NCI-H2107 treated with DMSO at 0.1 percent for 48 hours (cell line): ENCODE results near the gene CCR7.
"Not testable (repeated sequence)": the region's sequence is repeated elsewhere in the genome, so short reads cannot be mapped to it uniquely, and the experiment has no call there.

Experiments
- DNase-seq: peaks from one replicate; lab custom pipeline; 2025; ENCODE audit not compliant: unreplicated experiment; lab: John Stamatoyannopoulos, UW

The CCR7 gene

DNA sequence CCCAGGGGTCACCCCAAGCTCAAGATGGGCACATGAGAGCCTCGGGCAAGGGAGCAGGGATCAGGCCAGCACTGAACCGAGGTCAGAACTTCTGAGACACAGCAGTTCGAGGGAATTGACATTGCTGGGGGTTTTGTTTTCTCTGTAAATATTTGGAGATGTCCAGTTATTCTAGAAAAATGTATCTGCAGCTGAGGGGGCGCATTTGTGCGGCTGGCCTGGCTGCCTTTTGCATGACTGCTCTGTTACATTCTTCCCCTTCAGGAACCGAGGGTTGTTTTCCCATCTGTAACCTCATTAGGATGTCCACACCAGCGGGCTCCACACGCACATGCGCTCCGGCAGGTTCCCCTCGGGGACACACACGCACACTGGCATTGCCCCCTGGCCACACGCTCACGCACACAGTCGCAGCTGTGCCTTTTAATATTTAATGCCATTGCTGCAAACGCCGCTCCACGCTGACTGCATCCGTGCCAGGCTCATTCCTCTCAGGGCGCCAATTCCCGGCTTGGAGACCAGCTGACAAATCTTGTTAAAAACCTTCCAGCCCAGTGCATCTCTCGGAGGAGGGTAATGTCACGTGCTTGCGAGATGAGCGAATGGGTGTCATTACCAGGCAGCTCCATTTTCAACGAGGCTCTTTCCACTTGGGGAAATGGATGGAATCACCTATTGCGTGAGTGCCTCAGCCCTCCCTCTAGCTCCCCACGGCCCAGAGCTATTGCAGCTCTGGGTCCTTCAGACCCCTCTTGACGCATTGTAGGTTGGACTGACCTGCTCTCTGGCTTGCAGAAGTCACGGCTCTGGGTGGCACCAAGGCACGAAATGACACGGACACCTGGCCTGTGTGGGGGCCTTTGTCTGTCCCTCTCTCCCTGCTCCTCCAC, 13.1 kb downstream of the CCR7 start:
- DNase-seq, result no peak

DNA sequence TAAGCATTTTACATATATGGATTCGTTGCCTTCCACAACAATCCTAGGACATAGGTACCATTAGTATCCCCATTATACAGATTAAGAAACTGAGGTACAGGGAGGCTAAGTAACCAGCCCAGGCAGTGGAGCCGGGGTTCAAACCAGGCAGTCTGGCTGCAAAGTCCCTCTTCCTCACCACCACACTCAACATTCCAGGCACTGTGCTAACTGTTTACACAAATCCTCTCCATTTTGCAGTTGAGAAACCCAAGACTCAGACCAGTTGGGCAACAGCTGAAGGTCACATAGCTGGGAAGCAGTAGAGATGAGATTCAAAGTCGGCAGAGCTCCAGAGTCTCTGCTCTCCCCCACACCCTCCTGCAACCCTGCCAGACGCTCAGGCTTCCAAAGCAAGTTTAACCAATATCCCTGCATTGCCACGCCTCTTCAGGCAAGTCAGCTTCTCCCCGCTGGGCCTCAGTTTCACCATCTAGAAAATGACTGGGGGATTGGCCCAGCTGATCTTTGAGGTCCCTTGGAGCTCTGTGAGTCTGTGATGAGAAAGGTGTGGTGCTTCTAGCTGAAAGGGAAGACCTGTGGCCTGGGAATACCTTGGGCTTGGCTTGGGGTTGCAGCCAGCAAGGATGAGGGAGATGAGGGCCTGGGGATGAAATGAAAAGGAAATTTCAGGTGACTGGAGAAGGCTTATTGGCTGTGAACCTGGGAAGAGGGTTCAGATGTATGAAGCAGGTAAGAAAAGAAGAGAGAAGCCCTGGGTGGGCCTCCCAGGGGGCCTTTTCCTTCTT, 14.0 kb downstream of the CCR7 start:
- DNase-seq, result no peak

DNA sequence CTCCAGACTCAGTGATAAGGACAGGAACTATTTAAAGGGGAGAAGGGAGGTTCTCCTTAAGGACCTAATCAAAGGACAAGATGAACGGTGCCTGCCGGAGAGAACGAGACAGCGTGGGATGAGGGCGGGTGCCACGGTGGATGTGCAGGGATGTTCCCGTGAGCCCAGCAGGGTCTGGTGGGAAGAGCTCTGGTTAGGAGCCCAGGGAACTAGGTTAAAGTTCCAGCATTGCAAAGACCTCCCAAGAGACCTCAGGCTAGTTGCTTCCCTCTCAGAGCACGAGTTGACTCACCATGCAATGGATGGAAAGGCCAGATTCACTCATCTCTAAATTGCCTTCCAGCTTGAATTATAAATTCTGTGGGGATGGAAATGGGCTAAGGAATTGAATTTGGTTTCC, 14.7 kb downstream of the CCR7 start:
- DNase-seq, result no peak

DNA sequence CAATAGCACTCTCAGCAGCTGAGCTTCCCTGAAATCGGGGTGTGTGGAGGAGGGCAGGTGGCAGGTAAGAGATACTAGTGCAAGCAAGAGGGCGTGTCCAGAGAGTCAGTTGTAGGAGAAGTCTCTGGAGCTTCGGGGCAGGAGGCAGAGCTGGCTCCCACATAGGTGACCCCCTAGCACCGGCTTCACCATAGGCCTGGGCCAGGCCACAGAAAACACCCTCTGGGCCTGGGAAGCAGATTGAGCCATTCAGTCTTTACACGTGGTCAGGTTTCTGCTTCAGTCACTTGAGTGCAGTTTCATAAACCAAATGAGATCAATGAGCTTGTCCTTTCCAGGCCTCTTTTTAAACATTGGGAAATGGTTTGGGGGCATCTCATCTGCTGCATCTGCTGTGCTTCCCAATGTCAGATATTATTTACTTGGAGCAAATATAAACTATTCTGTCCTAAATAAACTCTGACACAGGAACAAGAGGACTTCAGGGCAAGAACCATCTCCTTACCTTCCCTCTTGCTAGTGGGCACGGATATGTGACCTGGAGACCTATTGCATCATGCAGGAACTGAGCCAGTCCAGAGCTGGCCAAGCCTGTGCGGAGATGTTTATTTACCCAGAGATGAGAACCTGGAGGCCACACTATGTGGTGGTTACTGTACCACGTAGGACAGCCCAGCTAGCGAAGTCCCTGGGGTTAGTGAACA, 16.1 kb downstream of the CCR7 start:
- DNase-seq, result peak; percentile 86

DNA sequence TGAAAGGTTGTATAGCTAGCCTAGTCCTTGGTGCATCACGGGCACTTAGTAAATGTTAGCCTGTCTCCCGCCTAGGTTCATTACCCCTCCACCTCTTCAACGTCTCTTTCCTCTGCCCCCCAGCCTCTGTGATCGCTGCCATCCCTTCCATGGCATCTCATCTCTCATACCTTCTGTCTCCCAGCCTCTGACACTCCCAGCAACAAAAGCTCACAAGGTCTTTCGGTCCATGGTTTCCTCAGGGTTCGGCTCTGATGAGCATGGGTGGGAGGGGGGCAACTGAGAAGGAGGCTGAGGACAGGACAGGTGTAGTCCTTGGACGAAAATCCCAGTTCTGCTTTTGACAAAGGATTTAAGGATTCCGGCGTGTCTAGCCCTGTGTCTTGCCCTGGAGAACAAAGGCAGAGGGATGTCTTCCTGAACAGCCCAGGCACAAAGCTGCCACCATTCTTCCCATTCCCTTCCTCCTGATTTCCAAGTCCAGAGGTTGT, 16.7 kb downstream of the CCR7 start:
- DNase-seq, result no peak

DNA sequence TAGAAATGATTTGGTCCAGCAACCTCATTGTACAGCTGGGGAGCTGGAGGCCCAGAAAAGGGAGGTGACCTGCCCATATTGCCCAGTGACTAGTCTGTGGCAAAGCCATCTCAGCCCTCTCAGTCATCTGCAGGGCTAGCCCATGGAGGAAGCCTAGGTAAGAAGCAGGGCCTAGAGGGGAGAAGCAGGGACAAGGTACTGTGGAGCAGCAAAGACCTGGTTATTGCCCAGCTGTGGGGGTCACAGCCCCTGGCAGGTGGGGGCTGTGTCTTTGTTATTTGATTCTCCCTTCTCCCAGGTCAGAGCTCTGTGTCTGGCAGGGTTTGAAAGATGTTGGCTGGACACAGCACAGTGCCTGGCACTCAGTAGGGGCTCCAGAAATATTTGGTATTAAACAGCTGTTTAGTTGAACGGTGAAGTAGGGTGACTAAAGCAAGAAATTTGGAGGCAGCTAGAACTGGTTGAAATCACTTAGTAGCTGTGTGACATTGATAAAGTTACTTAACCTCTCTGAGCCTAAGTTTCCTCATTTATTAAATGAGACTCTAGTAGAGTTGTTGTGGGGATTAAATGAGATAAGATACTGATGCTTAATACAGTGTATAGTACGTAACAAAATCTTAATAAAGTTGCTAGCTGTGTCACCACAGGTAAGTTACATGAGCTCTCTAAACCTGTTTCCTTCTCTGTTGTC, 17.3 kb downstream of the CCR7 start:
- no peak for DNase-seq

DNA sequence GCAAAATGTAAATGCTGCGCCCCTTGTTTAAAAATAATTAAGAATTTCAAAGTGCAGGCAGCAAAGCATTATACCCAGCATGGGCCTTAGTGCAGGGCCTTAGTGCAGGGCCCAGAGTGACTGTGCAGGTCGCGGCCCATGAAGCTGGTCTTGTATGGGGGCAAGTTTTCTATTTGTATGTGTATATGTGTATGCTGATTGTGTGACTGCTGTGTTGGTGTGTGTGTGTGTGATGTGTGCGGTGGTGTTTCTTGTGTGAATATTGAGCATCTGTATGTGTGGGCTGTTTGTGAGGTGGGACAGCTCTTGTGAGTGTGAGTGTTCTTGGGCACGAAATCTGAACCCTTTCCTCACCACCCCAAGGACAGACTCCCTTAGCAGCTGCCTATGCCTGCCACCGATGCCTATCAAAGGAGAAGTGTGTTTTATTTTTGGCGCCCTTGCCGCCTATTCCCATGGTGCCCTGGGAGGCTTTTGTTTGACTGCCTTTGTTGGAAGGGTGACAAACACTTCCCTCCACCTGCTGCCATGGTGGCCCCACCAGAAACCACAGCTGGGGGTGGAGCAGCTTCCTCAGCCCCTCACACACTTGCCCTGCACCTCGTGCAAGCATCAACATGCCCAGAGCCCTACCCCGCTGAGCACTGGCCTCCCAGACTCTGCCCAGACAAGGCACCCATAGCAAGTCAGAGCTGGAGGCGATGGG, 18.0 kb downstream of the CCR7 start:
- peak; percentile 96 for DNase-seq

DNA sequence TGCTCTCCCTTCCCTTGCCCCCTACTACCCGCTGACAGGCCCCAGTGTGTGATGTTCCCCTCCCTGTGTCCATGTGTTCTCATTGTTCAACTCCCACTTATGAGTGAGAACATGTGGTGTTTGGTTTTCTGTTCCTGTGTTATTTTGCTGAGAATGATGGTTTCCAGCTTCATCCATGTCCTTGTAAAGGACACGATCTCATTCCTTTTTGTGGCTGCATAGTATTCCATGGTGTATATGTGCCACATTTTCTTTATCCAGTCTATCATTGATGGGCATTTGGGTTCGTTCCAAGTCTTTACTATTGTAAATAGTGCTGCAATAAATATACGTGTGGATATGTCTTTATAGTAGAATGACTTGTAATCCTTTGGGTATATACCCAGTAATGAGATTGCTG, 18.8 kb downstream of the CCR7 start:
- DNase-seq, result not testable (repeated sequence)

DNA sequence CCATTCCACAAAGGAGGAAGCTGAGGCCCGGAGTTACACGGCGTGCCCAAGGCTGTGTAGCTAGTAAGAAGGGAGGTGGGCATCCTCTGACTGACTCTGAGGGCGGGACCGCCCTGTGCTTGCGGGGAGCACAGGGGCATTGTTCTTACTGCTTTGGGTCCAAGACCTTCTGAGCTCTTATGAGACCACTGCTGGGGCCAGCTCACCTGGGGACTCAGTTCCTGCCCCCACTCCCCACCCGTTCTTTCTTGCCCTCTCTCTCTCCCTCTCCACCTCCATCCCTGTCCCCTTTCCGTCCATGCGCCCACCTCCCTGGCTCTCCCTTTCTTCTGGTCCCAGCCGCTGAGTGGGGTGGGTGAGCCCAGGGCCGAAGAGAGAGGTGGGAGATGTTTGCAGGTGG, 19.6 kb downstream of the CCR7 start:
- DNase-seq, result no peak

DNA sequence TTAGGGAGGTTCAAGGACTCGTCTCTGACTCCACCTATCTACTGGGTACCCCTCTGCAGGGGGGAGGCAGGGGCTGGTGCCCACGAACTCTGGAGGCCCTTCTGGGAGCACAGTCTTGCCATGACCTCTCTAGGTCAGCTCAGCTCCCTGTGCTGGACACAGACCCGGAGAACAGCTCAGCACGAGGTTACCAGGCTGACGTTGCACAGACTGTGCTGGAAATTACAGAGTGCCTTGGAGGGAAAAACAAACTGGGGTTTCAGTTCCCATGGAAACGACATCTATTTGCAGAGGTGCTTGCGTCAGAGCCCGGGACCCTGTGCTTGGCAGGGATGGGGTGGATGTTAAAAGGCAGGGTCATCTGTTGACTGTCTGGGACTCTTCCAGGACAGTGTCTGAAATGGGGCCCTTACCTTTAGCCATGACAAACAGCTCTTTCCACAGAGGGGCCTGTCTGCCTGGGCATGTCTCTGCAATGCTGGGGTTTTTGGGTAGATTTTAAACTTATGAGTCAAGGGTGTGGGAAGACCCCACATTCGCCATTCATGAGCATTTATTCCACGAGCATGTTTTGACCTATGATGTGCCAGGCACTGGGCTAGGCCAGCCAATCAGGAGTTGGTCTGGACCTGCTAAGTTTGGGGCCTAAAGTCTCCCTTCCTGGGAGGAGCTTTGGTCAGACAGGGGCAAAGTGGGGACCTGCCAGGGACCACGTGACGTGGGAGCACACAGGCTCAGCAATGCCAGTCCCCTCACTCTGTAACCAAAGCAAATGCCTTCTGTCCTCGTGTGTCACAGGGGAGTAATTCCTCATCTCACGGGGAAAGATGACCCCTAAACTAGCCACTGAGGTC, 22.5 kb downstream of the CCR7 start:
- DNase-seq, result no peak

DNA sequence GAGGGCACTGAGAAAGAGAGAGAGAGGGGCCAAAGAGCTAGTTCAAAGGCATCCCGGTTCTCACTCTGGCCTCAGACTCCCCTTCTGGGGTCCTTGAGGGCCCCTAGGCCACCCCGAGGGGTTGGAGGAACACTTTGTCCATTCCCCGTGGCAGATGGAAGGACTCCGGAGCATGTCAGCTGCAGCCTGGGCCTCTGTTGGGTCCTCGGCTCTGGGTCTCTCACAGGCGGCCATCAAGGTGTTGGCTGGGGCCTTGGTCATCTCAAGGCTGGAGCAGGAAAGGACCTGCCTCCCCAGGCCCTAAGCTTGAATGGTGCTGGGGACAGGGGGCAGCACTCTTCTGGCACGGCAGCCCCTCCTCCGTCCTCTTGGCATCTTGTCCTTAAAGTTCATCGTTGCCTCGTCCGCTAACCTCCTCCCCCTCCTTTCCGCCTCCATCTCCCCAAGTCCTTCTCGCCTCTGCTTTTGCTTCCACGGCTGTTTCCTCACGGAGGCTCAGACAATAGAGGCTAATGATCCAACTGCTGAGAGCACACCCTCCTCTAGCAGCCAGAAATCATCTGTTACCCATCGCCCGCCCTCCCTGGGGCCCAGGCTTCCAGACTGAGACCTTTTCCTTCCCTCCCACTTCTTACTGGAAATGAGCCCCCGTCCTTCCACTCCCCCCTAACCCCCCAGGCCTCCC, 23.3 kb downstream of the CCR7 start:
- no peak for DNase-seq

DNA sequence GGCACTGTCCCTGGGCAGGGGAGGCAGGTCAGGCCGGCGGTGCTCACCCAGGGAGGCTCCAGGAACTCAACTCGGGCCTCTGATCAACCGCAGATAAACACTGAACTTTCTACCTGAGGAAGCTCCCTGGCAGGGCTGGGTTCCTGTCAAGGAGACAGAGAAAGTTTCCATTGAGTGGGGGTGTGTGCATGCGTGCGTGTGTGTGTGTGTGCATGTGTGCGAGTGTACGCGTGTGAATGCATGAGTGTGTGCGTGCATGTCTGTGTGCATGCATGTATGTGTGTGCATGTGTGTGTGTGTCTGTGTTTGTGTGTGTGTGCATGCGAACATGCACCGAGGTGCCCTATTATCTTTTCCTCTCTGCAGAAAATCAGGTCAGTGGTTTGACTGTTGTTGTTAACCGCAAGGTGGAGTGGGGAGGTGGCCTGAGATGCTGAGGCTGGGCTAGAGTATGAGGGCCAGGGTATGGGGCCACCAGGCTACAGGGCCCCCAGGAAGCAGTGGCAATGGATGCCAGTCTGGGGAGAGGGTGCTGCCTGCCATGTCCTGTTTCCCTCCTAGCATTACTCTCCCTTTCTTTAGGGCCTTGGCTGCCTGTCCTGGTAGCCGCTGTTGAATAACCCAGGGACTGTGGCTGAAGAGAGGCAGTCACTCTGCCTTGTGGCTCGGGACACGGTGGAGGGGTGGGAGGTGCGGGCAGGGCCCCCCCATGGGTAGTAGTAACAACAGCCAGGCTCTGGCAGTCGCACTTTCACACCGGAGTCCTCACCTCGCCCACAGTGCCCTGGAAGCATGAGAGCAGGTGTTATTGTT, 24.0 kb downstream of the CCR7 start:
- DNase-seq, result no peak

DNA sequence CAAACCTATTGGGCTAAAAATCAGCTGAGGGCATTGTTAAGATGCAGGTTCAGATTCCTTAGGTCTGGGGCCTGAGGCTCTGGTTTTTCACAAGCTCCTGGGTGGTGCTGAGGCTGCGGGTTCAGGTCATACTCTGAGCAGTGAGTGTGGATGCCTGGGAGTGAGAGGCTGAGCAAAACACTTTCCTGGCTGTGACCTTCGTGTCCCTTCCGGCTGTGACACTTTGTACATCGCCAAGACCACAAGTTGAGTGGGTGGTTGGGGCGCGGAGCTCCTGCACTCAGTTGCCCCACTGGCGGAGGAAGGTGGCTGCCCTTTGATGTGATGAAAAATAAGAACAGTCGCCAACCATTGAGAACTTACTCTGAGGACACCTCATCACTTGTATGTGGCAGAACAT, 24.8 kb downstream of the CCR7 start:
- DNase-seq, result no peak

DNA sequence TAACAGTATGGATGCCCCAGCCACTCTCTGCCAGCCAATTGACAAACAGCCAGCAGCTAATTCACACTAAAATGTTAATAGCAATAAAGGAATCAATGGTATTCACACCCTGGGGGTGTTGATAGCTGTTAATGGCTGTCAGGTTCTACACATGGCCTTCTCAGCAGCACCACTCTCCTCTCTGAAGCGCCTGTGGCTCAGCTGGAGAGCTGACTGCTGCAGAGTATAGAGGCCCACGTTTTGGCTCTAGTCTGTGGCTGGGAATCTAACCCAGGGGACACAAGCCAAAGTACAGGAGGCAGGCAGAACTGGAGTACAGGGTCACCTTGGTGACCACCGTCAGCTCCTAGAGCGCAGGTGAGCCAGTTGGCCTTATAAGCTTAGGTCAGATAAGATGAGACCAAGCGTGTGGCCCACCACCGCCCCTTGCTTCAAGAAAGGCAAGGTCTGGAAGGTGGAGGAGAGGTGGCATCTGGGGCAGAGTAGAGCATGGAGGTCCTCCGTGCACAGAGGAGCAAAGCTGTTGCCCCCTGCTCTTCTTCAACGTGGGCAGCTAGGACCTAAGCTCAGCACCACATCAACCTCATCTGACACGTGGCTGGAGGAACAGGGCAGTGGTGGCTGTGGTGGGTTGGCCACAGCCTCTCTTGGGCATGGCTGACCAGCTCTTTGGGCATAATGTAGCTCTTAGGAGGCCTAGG, 25.4 kb downstream of the CCR7 start:
- no peak for DNase-seq

DNA sequence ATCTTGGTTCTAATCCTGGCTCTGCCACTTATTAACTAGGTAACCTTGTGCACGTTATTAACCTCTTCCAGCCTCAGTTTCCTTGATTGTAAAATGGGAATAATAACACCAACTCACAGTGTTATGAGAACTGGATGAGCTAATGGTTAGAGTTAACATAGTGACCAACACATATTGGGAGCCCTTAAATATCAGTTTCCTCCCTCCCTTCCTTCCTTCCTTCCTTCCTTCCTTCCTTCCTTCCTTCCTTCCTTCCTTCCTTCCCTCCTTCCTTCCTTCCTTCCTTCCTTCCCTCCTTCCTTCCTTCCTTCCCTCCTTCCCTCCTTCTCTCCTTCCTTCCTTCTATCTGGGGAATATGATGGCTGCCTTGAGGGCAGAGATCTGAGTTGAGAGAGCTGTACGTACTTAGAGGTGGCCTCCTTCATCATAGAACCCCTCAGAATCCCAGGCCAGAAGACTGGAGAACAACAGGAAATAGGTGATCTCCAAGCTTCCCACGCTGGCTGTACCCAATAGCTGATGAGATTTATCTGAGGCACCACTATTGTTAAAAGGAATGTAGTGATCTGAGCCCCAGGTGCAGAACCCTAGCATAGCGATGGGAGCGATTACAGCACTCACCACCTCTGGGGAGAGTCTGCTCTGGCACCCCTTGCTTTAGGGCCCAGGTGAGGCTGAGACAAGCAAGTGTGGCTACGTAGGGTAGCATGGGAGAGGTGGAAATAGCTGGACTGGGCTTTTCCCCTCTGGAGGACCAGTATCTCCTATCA, 26.2 kb downstream of the CCR7 start:
- no peak for DNase-seq
